HG03439 (cell line): ENCODE data around the gene LRP1-AS.

Experiments used
- ATAC-seq: cut with Tn5 transposase; IDR thresholded peaks from one replicate; pipeline ENCODE4 v1.9.1; 2021; ENCODE audit warnings: mild to moderate bottlenecking, moderate library complexity; ENCODE audit not compliant: unreplicated experiment

The LRP1-AS gene

DNA sequence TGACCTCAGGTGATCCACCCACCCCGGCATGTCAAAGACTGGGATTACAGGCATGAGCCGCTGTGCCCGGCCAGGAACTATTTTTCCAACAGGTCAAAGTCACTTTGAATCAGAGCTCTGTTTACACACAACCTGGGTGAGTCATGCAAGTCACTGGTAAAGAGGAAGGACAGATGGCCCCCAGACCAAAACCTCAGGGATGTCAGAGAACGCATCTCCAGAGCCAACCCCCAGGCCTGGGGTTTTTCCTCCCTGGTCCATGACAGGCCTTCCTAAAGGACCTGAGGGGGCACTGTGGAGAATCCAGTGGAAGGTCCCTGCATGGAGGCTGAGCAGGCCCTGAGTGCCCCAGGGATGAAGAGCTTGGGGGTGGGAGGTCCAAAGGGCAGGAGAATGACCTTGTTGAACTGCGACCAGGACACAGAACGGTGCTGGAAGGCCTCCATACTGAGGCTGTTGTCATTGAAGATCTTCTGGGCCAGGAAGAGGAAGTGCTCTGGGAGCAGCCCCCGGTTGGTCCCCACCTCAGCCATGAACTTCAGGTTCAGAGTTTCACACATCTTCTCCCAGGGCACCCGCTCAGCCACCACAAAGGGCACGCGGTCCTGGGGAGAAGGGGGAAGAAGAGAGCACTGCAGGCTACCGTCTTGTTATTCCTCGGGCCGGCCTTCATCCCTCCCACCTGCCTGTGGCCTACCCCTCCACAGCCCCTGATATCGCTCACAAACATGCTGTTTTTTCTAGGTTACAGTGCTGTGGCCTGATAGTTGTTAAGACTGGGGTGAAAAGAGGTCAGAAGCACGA is 45.3 kb downstream of the LRP1-AS start:
- ATAC-seq = no peak

DNA sequence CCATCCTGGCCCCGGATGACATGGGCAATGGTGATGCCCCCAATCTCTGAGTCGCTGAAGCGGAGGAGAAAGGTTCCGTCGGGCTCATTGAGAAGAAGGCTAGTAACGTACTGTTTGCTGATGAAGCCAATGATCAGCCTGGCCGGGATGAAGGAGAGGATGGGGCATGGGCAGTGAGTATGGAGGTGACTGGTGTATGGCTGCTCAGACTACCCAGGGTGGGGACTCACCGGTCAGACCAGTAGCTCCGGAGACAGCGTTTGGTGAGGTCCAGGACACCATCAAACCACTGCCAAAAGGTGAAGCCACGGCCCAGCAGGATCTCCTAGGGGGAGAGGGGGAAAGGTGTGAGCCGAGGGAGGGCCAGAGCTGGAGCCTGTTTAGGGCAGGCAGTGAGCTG is 47.7 kb downstream of the LRP1-AS start:
- no peak for ATAC-seq

DNA sequence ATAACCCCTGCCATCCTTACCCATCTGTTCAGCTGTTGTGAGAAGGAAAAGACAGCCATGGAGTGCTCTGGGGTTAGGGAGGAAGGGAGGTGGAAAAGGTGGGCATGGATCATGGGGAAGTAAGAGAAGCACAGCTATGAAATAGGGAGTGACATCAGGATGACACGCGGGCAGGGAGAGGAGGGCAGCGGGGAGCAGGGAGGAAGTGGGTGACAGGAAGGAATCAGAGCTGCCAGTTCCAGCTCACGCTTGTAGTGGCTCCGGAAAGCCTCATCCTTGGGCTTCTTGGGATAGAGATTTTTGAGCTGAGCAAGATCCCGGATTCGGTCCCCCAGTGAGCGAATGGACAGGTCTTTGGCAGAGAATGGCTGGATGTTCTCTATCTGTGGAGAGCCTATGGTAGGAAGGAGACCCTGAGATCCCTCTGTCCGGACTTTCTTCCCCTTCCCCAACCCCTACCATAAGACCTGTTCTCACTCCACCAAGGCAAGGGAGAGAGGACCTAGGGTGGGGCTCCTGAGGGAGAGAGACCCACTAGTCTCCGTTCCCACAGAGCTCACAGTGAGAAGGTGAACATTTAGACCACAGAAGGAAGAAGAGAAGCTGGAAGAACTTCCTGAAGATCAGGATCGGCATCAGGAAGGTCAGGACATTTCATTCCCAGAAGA is 48.2 kb downstream of the LRP1-AS start:
- no peak for ATAC-seq

DNA sequence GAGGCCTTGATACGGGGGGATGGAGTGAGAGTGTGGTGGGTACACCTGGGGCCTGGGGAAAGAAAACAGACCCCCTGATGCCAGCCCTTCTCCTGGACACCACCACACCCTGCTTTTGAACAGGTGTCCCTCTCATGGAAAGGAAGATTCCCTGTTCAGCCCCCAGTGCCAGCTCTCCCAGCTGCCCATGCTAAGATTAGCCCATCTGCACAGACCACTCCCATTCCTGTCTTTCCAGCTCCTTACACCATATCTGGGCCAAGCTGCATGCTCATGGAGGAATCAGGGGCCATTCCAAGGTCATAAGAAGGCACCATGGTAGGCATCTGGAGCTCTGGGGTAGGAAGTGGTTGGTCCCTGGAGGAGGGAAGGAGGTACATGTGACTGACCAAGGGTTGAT is 48.9 kb downstream of the LRP1-AS start:
- no peak for ATAC-seq

DNA sequence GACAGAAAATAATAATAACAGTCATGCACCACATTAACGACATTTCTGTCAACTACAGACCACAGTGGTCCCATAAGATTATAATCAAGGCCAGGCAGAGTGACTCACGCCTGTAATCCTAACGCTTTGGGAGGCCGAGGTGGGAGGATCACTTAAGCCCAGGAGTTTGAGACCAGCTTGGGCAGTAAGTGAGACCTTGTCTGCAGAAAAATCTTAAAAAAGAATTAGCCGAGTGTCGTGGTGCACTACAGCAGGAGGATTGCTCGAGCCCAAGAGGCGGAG is 49.9 kb downstream of the LRP1-AS start:
- no peak for ATAC-seq

DNA sequence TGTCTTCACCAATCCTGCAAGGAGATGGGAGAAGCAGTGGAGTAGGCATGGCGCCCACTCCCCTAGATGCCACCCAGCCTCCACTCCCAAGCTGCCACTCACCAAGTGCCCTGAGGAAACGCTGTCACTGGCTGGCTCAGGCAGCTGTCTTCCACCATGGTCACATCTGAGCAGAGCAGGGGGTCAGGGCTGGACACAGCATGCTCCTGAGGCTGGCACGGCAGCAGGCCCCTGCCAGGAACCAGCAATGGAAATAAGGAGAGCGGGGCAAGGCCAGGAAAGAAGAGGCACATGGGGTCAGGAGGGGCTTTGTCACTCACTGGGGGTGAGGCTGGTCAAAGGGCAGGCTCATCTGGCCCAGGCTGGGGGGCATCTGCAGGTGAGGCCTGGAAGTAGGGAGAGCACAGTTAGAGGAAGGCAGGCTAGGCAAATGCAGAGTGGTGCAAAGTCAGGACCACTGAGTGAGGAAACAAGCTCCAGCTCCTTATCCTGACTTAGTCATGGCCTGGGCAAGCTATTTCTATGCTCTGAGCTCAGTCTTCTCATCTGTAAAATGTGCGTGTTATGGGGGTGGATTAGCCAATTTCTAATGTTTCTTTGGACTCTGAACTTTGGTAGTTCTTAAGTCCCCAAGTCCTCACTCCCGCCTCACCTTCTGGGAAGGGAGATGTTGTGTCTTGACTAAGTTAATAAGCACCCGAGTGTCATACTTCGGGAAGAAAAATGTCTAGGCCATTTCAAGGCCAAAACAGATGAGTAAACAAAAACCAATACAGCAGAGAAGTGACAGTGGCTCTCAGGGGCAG is 50.5 kb downstream of the LRP1-AS start:
- ATAC-seq = no peak

DNA sequence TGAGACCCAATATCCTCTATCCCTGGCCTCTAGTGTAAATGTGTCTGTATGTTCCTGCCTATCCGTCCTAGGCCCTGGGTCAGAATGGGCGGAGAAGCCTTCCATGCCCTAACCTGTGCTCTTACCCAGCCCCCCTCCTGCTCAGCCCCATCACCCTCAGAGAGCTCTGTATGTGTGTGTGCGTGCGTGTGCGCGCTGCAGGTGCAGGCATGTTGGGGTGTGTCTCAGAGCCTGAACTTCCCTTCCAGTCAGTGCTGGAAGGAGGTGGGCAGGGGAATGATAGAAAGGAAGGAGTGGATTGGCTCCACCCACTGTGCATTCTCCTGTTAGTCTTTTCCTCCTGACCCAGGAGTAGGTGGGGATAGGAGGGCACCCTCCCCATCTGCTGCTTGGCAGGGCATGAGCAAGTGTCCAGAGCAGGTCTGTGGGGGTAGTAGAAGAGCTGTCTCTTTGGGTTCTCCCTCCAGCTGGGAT is 51.3 kb downstream of the LRP1-AS start:
- ATAC-seq = no peak

DNA sequence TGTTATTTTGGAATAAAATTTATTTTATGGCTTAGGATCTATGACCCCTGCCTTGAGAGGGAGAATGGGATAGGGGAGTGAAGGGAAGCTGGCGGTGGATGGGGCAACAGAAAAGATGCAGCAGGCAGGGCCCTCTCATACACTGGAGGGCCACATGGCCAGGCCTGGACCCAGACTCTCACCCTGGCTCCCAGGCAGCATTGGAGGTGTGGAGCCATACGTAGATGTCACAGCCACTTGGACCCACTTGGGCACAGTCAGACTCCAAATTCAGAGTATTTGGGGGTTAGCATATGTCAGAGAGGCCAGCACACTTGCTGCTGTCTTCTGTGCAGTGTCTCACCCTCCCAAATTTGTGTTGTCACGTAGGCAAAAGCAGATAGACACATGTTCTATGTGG is 52.0 kb downstream of the LRP1-AS start:
- ATAC-seq = no peak
